HG02943 (cell line): ENCODE measurements around the gene THOC2.
"Not testable (repeated sequence)": the region's sequence is repeated elsewhere in the genome, so short reads cannot be mapped to it uniquely, and the experiment has no call there.

Experiments
- ATAC-seq: cut with Tn5 transposase; IDR thresholded peaks from one replicate; pipeline ENCODE4 v1.9.1; 2021; ENCODE audit warnings: mild to moderate bottlenecking, low read depth, moderate library complexity; ENCODE audit not compliant: unreplicated experiment

The THOC2 gene

GRCh38 chrX:123736333-123736921 lies 3.6 kb upstream of the THOC2 start:
- ATAC-seq: no peak

- not testable (repeated sequence) for ATAC-seq
These were observed 2.3 kb upstream of the THOC2 start for GRCh38 chrX:123735137-123735536.

GRCh38 chrX:123734079-123734478 lies 1.2 kb upstream of the THOC2 start:
- ATAC-seq: not testable (repeated sequence)

GRCh38 chrX:123731987-123732669 lies 724 bp downstream of the THOC2 start:
- peak; percentile 8 for ATAC-seq

- ATAC-seq: no peak
These were observed 1.4 kb downstream of the THOC2 start for GRCh38 chrX:123731258-123731986.

- ATAC-seq: no peak
These were observed 4.3 kb downstream of the THOC2 start for GRCh38 chrX:123728554-123728953.

- no peak for ATAC-seq
These were observed 4.8 kb downstream of the THOC2 start for GRCh38 chrX:123728016-123728415.

GRCh38 chrX:123722193-123722592 lies 10.7 kb downstream of the THOC2 start:
- ATAC-seq: not testable (repeated sequence)

GRCh38 chrX:123720486-123720885 lies 12.4 kb downstream of the THOC2 start:
- no peak for ATAC-seq

GRCh38 chrX:123713841-123714240 lies 19.0 kb downstream of the THOC2 start:
- no peak for ATAC-seq

GRCh38 chrX:123713434-123713833 lies 19.4 kb downstream of the THOC2 start:
- no peak for ATAC-seq

GRCh38 chrX:123711201-123711600 lies 21.7 kb downstream of the THOC2 start:
- ATAC-seq: not testable (repeated sequence)

GRCh38 chrX:123704781-123705180 lies 28.1 kb downstream of the THOC2 start:
- ATAC-seq: no peak

- ATAC-seq: no peak
These were observed 33.8 kb downstream of the THOC2 start for GRCh38 chrX:123698979-123699520.

GRCh38 chrX:123696334-123696733 lies 36.5 kb downstream of the THOC2 start:
- ATAC-seq: no peak

GRCh38 chrX:123695242-123695641 lies 37.6 kb downstream of the THOC2 start:
- ATAC-seq: no peak

GRCh38 chrX:123691776-123692175 lies 41.1 kb downstream of the THOC2 start:
- ATAC-seq: no peak

GRCh38 chrX:123688524-123688923 lies 44.3 kb downstream of the THOC2 start:
- ATAC-seq: no peak

- ATAC-seq: no peak
These were observed 47.6 kb downstream of the THOC2 start for GRCh38 chrX:123685232-123685631.

- ATAC-seq: no peak
These were observed 50.7 kb downstream of the THOC2 start for GRCh38 chrX:123682186-123682585.

- ATAC-seq: not testable (repeated sequence)
These were observed 53.0 kb downstream of the THOC2 start for GRCh38 chrX:123679733-123680460.
